Measurements from ENCODE around the gene PTGDS.

The PTGDS gene

GRCh38 chr9:136947955-136948510 is 29.3 kb upstream of the PTGDS start:
- Histone ChIP-seq H3K4me1 (ENCODE audit: control insufficient read depth, insufficient read depth, low read length) (no peaks in the 10 kb centered on the region; the same call in 1 of the 2 replicates), H3K4me3 (ENCODE audit: low read depth, low read length) (no peak overlapping the region), H3K36me3 (ENCODE audit: control insufficient read depth in 2 of 2, insufficient read depth in 1 of 2, low read length in 2 of 2) (peaks cover 0 to 4% of the 10 kb centered on the region in 2 experiments; a peak in 1 of 3 replicates), H3K9me3 (ENCODE audit: control insufficient read depth, insufficient read depth, low read depth, low read length) (no peaks in the 10 kb centered on the region), H3K27ac (ENCODE audit: extremely low read depth, low read depth, low read length) (no peak overlapping the region)
- TF ChIP-seq PRDM1 (tag by site-specific recombination; IDR thresholded peaks at IDR 0.05) (no peak), ZNF211 (tag by site-specific recombination; IDR thresholded peaks at IDR 0.05; ENCODE audit: low read depth) (no peak), ZNF501 (tag by site-specific recombination; IDR thresholded peaks at IDR 0.05) (no peak), ZNF121 (tag by site-specific recombination; IDR thresholded peaks at IDR 0.05) (no peak), KLF1 (tag by site-specific recombination; IDR thresholded peaks at IDR 0.05) (peak; percentile 98), ZNF654 (tag by site-specific recombination; IDR thresholded peaks at IDR 0.05; ENCODE audit: low read depth) (peak; percentile 36; the same call in 1 of the 2 replicates), GLIS2 (tag by site-specific recombination; IDR thresholded peaks at IDR 0.05) (0 out of 2 replicates have a peak, but pooled peaks have one; percentile 16), ELK4 (IDR thresholded peaks at IDR 0.05; ENCODE audit: borderline replicate concordance, low read depth, low read length) (no peak), MEIS1 (CRISPR knock-in tag; IDR thresholded peaks at IDR 0.05; ENCODE audit: borderline replicate concordance) (no peak), ZNF292 (tag by site-specific recombination; IDR thresholded peaks at IDR 0.05; ENCODE audit: borderline replicate concordance, low read depth) (no peak), CTCF (tag by site-specific recombination; IDR thresholded peaks at IDR 0.05) (peak; percentile 65; the same call in 1 of the 2 replicates), HIC1 (tag by site-specific recombination; IDR thresholded peaks at IDR 0.05) (no peak)
- ChIA-PET POLR2A (interaction anchor here (0.6 to 4.9 kb wide), 14 partner anchors 21 to 185 kb away, joined by 3 to 24 read pairs (median 4); partner anchors contain the start of genes AJM1, MAN1B1, PAXX and PTGDS), CTCF (interaction anchor here (0.6 to 5.7 kb wide), 34 partner anchors 9 to 708 kb away, joined by 3 to 119 read pairs (median 5); partner anchors contain the start of genes CLIC3, FUT7, LCN8 and NPDC1)

DNA sequence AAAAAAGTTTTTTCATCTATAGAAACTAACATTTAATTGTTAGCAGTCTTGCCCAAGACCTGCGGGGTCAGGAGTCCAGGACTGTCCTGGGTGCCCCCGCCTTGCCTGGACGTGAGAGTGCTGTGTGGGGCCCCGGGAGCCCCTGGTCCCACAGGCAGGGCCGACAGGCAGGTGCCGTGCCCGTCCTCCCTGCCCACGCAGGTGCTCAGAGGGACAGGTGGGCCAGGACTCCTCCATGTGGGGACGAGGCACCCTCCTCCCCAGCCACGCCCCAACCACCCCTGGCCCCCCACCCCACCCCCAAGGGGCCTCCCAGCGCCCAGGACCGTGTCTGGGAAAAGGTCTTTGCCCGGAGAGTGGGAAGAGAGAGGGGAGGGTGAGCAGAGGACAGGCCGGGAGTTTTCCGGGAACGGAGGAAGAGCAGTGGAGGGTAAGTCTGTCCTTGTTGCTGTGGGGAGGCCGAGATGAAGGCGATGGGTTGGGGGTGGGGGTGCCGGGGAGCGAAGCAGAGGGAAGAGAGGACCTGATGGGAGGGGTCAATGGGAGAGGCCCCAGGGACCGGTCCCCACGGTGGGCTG is 28.0 kb upstream of the PTGDS start:
- Histone ChIP-seq H3K4me3 (ENCODE audit: low read depth, low read length) (peak overlapping the region; percentile 55), H3K9me3 (ENCODE audit: control insufficient read depth, insufficient read depth, low read depth, low read length) (no peaks in the 10 kb centered on the region), H3K4me1 (ENCODE audit: control insufficient read depth, insufficient read depth, low read length) (no peaks in the 10 kb centered on the region; the same call in 1 of the 2 replicates), H3K36me3 (ENCODE audit: control insufficient read depth in 2 of 2, insufficient read depth in 1 of 2, low read length in 2 of 2) (no peaks in the 10 kb centered on the region), H3K27ac (ENCODE audit: extremely low read depth, low read depth, low read length) (peak overlapping the region; percentile 76)
- POLR2A ChIA-PET = interaction anchor here (0.5 to 4.9 kb wide), 6 partner anchors 44 to 223 kb away, joined by 3 to 24 read pairs (median 3); partner anchors contain the start of genes ABCA2, CLIC3 and PAXX
- CTCF ChIA-PET = interaction anchor here (0.6 to 5.7 kb wide), 9 partner anchors 11 to 156 kb away, joined by 3 to 119 read pairs (median 5); partner anchors contain the start of genes CLIC3 and FUT7
- TF ChIP-seq ZNF366 (tag by site-specific recombination; conservative IDR thresholded peaks at IDR 0.05) (peak; percentile 70), ZNF544 (tag by site-specific recombination; IDR thresholded peaks at IDR 0.05) (no peak), EGR2 (tag by site-specific recombination; IDR thresholded peaks at IDR 0.05; ENCODE audit: low read depth) (peak; percentile 43), KLF7 (tag by site-specific recombination; IDR thresholded peaks at IDR 0.05; ENCODE audit: borderline replicate concordance) (peak; percentile 51; the same call in 1 of the 2 replicates), KLF17 (tag by site-specific recombination; IDR thresholded peaks at IDR 0.05) (peak; percentile 38; the same call in 1 of the 2 replicates), HOXA7 (CRISPR knock-in tag; IDR thresholded peaks at IDR 0.05; ENCODE audit: borderline replicate concordance) (no peak), GLIS1 (tag by site-specific recombination; IDR thresholded peaks at IDR 0.05) (no peak), ZBTB48 (tag by site-specific recombination; IDR thresholded peaks at IDR 0.05) (peak; percentile 30; the same call in 1 of the 2 replicates), ZBTB21 (tag by site-specific recombination; IDR thresholded peaks at IDR 0.05) (peak; percentile 26; the same call in 1 of the 2 replicates), ZBTB7A (tag by site-specific recombination; IDR thresholded peaks at IDR 0.05; ENCODE audit: low read depth) (0 out of 2 replicates have a peak, but pooled peaks have one; percentile 95)
- TF ChIP-seq, protein P1, sequence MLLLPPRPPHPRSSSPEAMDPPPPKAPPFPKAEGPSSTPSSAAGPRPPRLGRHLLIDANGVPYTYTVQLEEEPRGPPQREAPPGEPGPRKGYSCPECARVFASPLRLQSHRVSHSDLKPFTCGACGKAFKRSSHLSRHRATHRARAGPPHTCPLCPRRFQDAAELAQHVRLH (tag by site-specific recombination; IDR thresholded peaks at IDR 0.05) = no peak
- TF ChIP-seq, protein P2, sequence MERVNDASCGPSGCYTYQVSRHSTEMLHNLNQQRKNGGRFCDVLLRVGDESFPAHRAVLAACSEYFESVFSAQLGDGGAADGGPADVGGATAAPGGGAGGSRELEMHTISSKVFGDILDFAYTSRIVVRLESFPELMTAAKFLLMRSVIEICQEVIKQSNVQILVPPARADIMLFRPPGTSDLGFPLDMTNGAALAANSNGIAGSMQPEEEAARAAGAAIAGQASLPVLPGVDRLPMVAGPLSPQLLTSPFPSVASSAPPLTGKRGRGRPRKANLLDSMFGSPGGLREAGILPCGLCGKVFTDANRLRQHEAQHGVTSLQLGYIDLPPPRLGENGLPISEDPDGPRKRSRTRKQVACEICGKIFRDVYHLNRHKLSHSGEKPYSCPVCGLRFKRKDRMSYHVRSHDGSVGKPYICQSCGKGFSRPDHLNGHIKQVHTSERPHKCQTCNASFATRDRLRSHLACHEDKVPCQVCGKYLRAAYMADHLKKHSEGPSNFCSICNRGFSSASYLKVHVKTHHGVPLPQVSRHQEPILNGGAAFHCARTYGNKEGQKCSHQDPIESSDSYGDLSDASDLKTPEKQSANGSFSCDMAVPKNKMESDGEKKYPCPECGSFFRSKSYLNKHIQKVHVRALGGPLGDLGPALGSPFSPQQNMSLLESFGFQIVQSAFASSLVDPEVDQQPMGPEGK (tag by site-specific recombination; IDR thresholded peaks at IDR 0.05) = no peak; the same call in 1 of the 2 replicates

Data from HEK293 (cell line).